DMS53 (cell line): ENCODE measurements around the gene TSPEAR.

Source experiments
- DNase-seq: peaks from one replicate; lab custom pipeline; 2025; lab: John Stamatoyannopoulos, UW

Gene TSPEAR

GRCh38 chr21:44740742-44741141, 29.4 kb upstream of the TSPEAR start:
- no peak for DNase-seq

DNA sequence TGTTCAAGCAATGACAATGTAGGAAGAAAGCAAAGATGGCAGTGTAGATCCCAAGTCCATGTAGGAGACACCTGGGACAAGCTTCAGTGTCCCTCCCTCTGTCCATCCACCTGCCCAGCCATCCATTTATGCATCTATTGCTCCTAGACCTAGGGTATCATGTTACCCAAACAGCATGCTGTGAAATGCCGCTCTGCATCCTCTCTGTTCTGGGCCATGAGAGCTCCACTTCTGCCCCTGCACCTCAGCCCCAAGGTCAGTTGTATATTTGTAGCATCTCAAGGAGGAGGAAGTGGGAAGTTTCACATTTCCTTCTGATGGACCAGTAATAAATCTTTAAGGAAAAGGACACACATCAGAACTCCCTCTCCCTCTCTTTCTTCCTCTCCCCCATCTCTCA, 27.9 kb upstream of the TSPEAR start:
- DNase-seq = no peak

GRCh38 chr21:44738621-44739020, 27.2 kb upstream of the TSPEAR start:
- DNase-seq = no peak

- DNase-seq = peak; percentile 76
Measured at GRCh38 chr21:44737706-44738354, 26.5 kb upstream of the TSPEAR start.

DNA sequence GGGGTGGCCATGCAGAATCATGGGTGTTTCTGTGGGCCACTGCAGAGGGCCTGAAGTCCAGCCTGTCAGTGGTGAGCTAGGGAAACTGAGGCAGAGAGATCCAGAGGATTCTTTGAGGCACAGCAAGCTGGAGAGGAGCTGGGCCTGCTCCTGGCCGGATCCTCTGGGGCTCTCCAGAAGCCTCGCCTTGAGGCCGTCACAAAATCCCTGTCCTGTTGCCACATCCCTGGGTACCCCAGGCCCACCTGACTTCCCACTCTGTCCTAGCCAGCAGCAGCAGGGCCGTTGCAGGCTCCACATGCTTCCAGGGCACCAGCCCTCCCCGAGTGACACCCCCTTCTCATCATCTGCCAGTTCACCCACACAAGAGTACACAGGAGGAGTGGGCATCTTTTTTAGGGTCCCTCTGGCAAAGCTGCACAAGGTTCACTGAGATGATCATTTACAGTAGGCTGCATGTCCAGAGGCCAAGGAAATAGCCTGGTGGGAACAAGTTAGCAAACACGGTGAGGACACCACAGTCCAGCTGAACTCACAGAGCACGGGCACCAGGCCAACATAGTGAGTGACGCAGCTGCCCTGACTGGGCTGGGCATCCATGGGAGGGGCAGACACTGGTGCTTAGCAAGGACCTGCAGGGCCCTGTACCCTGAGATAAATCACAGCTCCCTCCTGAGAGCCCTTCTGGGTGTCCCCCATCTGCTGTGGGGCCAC, 25.1 kb upstream of the TSPEAR start:
- DNase-seq = peak; percentile 94

GRCh38 chr21:44735821-44736220, 24.4 kb upstream of the TSPEAR start:
- peak; percentile 76 for DNase-seq

DNA sequence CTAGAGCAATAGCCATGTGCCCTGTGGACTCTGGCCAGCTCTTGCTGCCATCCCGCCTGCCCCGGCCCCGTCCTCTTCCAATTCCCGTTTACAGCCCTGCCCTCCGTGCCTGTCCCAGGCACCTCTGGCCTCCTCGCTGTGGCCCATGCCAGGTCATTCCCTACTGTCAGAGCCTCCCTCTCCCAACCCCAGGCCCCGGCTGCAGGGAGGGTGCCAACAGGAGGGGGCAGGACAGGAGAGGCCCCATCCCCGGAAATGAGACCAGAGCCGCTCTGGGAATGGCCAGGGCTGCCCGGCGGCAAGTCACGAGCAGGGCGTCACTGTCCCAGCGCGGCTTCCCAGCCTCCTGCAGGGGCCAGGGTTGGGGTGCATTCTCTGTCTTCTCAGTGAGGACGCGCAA, 23.5 kb upstream of the TSPEAR start:
- DNase-seq = no peak

GRCh38 chr21:44734026-44734745, 22.8 kb upstream of the TSPEAR start:
- no peak for DNase-seq

DNA sequence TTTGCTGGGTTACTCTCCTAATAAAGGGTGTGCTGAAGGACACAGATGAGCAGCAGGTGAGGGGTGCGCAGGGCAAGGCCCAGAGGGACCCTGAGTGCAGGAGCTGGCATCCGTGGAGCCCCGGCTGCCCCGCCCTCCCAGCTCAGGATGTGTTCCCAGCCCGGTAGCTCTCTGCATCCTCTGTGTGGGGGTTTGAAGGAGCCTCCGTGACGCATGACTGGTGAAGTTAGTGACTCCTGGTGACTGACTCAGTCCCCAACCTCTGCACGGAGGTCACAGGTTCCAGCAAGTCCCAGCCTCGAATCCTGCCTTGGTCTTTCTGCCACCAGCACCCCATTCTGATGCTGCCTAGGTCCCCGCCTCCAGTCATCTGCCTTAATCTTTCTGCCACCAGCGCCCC, 21.6 kb upstream of the TSPEAR start:
- DNase-seq = no peak

DNA sequence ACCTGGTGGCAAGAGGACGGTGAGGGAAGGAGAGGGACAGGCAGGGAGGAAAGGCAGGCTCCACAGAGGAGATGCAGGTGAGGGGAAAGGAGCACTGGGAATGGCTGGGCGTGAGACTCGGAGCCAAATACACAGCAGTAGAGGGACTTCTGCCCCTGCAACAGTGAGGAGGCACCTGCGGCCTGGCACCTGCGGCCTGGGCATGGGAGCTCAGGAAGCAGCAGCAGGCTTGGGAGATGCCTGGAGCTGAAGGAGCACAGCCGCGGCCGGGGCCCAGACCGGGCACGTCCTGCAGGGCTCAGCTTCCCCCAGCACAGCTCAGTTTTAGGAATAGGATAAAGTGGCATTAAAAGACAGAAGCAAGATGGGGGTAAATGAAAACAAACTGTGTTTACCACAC, 20.9 kb upstream of the TSPEAR start:
- DNase-seq = no peak

DNA sequence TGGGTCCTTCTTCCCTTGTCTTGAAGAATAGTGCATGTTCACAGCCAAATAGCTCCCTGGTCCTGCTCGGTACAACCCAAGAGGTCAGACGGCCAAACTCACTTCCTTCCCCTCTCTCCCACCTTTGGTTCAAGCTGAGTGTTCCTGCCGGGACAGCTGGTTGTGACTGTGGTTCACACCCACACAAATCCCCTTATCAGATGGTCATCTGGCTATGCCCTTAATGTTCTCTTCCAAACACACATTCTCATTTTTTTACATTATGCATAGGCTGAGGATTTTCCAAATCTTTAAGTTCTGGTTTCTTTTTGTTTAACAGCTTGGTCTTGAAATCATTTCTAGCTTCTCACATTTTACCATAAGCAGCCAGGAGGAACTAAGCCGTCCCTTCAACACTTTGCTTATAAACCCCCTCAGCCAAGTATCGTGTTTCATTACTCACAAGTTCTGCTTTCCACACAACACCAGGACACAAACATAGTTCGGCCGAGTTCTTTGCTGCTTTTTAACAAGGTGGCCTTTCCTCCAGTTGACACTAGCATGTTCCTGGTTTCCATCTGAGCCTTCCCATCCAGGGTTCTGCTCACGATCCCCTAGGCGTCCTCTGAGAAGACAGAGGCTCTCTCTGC, 19.7 kb upstream of the TSPEAR start:
- no peak for DNase-seq

GRCh38 chr21:44730028-44730395, 18.6 kb upstream of the TSPEAR start:
- DNase-seq = no peak

DNA sequence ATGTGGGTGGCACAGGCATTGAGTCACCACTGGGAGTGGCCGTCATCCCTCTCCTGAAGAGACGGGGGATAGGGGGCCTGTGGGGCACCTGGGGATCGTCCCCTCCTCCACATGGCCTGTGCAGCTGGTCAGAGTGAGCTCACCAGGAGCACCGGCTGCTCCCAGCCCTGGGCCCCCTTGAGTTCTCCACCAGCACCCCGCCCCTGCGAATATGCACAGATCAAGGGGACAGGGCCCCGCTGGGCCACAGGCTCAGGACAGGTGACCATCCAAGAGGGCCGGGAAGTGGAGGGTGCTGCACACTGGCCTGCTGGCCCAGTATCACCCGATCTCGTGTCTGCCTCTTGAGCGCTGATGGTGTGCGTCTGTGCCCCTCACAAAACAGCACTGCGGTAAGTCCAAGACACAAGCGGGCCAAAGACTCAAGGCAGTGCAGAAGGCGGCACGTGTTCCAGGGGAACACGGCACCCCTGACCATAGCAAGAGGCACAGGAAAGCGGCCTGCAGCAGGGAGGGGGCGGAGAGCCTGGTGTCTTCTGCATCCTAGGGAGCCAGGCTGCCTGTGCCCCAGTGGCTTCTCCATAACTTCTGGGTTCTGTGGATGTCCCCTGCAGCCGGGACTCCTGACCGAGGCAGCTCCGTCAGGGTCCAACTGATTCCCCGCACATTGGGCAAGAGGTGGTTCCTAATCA, 18.1 kb upstream of the TSPEAR start:
- DNase-seq = no peak

GRCh38 chr21:44728716-44729115, 17.3 kb upstream of the TSPEAR start:
- DNase-seq = no peak

- DNase-seq = no peak
Measured at GRCh38 chr21:44727757-44728156, 16.4 kb upstream of the TSPEAR start.

GRCh38 chr21:44727321-44727720, 15.9 kb upstream of the TSPEAR start:
- DNase-seq = no peak

DNA sequence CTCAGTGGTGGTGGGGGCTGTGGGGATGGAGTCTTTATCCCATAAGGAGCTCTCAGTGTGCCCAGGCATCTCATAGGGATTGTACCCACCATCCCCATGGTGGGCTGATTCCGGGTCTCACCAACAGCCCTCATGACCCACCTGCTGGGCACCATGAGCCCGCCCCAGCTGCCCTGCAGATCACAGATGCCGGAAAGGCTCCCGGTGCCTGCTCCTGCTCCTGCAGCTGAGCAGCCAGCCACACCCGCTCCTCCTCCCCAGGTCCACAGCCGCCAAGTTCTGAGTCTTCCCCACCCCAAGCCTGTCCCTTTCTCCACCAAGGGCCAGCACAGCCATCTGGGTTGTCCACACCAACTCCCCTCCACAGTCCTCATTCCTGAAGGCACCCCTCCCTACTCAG, 15.5 kb upstream of the TSPEAR start:
- no peak for DNase-seq

DNA sequence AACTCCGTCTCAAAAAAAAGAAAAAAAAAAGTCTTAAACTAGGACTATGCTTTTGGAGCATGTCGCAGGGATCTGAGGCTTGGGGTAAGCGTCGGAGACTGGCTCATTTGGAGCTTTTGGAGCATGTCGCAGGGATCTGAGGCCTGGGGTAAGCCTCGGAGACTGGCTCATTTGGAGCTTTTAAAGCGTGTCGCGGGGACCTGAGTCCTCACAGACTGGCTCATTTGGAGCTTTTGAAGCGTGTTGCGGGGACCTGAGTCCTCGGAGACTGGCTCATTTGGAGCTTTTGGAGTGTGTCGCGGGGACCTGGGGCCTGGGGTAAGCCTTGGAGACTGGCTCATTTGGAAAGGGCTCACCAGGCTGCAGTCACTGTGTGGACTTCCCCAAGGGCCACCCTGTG, 13.6 kb upstream of the TSPEAR start:
- no peak for DNase-seq

- no peak for DNase-seq
Measured at GRCh38 chr21:44724196-44724595, 12.8 kb upstream of the TSPEAR start.

- no peak for DNase-seq
Measured at GRCh38 chr21:44723177-44724131, 12.1 kb upstream of the TSPEAR start.

- no peak for DNase-seq
Measured at GRCh38 chr21:44722731-44723130, 11.4 kb upstream of the TSPEAR start.
